K562 (cell line): ENCODE data around the gene TREH. TPM values are rescaled to one million over a fixed set of nuclear protein-coding genes. Genes with fewer than 3 reads are reported as not detected.

Experiments used
- ATAC-seq: fragments of 200-7000 bp; cut with Tn5 transposase; 3 replicates; pipeline ENCODE4 v1.9.1; 2020; ENCODE audit warnings: moderate library complexity
- BruUV-seq: library from RNA; stranded (reverse); fragments of 400-500 nt; replicated peaks from 2 replicates; lab custom pipeline; 2021; lab: Mats Ljungman, UMichigan
- CTCF ChIA-PET: fragments of 300-600 bp; formaldehyde crosslinking; extraction: SDS; loops from one replicate; lab custom pipeline; 2021; ENCODE audit warnings: low intra/inter-chr PET ratio; lab: Yijun Ruan, JAX
- POLR2A ChIA-PET: fragments of 300-600, 350-650 bp; sonication (Branson Sonifier 250); formaldehyde crosslinking; extraction: SDS; loops from one replicate; lab custom pipeline; 2021; ENCODE audit warnings: antibody characterized with exemption, inconsistent platforms; lab: Yijun Ruan, JAX
- DNase-seq, 4 experiments: peaks; one replicate each; pipeline versions ENCODE4 v3.0.0 to v3.0.0-alpha.2; 2011 to 2018; ENCODE audit warnings: low spot score in 3 of 4, mixed read lengths in 3 of 4; ENCODE audit errors: extremely low read depth in 1 of 4
- FAIRE-seq: peaks from 2 replicates; lab custom pipeline; 2011; peaks lifted over from hg19 to GRCh38; lab: Jason Lieb, UNC
- H2AFZ ChIP-seq: 2 replicates; pipeline ENCODE4 v1.6.0; 2011; ENCODE audit warnings: low read depth, low read length, control low read depth, inconsistent platforms
- H3K27ac ChIP-seq: fragments of 200-600 bp; 3 replicates; pipeline ENCODE4 v1.8.0; 2011; ENCODE audit warnings: low read depth, mild to moderate bottlenecking, control low read depth, inconsistent platforms, low read length, moderate library complexity, mixed read lengths; ENCODE audit errors: extremely low read depth
- H3K27me3 ChIP-seq, 2 experiments: fragments of 300-600 bp in 1 of 2; 2 replicates in 1 of 2; 3 replicates in 1 of 2; pipeline versions ENCODE4 v1.6.0 to v1.8.0; 2011; ENCODE audit warnings: inconsistent platforms in 2 of 2, low read length in 2 of 2, mild to moderate bottlenecking in 1 of 2, mixed read lengths in 1 of 2, moderate library complexity in 1 of 2; ENCODE audit not compliant: control insufficient read depth in 2 of 2, insufficient read depth in 2 of 2
- H3K36me3 ChIP-seq: fragments of 300-600 bp; 3 replicates; pipeline ENCODE4 v1.8.0; 2011; ENCODE audit warnings: mild to moderate bottlenecking, low read length, inconsistent platforms; ENCODE audit not compliant: control insufficient read depth, insufficient read depth
- H3K4me1 ChIP-seq, 2 experiments: fragments of 200-600 bp in 1 of 2; replicated peaks in 1 of 2; 2 replicates in 1 of 2; 3 replicates in 1 of 2; pipeline versions ENCODE4 v1.5.1 to v1.8.0; 2011; ENCODE audit warnings: inconsistent platforms in 2 of 2, low read length in 2 of 2, mild to moderate bottlenecking in 1 of 2, mixed read lengths in 1 of 2, moderate library complexity in 1 of 2; ENCODE audit not compliant: control insufficient read depth in 2 of 2, insufficient read depth in 2 of 2
- H3K4me2 ChIP-seq: 2 replicates; pipeline ENCODE4 v1.6.1; 2011; ENCODE audit warnings: low read length, control low read depth, inconsistent platforms, mixed read lengths; ENCODE audit not compliant: insufficient read depth
- H3K4me3 ChIP-seq: fragments of 200-600 bp; sonication (generic), shearing (Covaris generic); 2 replicates; pipeline ENCODE4 v1.5.1; 2016; ENCODE audit warnings: control low read depth, inconsistent platforms
- H3K79me2 ChIP-seq: fragments of 200-600 bp; 3 replicates; pipeline ENCODE4 v1.8.0; 2011; ENCODE audit warnings: low read length, inconsistent platforms; ENCODE audit not compliant: control insufficient read depth, insufficient read depth
- H3K9ac ChIP-seq, 2 experiments: 2 replicates each; pipeline versions ENCODE4 v1.6.0 to v1.6.1; 2011; ENCODE audit warnings: low read depth in 2 of 2, low read length in 2 of 2, control low read depth in 1 of 2, inconsistent platforms in 1 of 2, mild to moderate bottlenecking in 1 of 2, mixed read lengths in 1 of 2; ENCODE audit not compliant: insufficient read depth in 1 of 2
- H3K9me1 ChIP-seq: one replicate; pipeline ENCODE4 v1.6.0; 2011; ENCODE audit warnings: inconsistent platforms, mild to moderate bottlenecking, low read length, moderate library complexity; ENCODE audit not compliant: control insufficient read depth, insufficient read depth
- H3K9me3 ChIP-seq: replicated peaks from 2 replicates; pipeline ENCODE4 v1.5.1; 2011; ENCODE audit warnings: low read depth, low read length, inconsistent platforms; ENCODE audit not compliant: control insufficient read depth, insufficient read depth
- H4K20me1 ChIP-seq: replicated peaks from 2 replicates; pipeline ENCODE4 v1.6.1; 2011; ENCODE audit warnings: low read length, inconsistent platforms, mixed read lengths; ENCODE audit not compliant: control insufficient read depth, insufficient read depth
- CBX2 ChIP-seq: fragments of 200-600 bp; sonication (generic); IDR thresholded peaks from one replicate; pipeline ENCODE4 v1.6.1; 2012; ENCODE audit warnings: mild to moderate bottlenecking, low read length, inconsistent platforms; ENCODE audit not compliant: insufficient read depth, poor library complexity, severe bottlenecking
- JUN ChIP-seq, 2 experiments: sonication (generic) in 1 of 2; formaldehyde crosslinking in 1 of 2; IDR thresholded peaks; 2 replicates each; pipeline versions ENCODE4 v1.6.1 to v1.8.0; 2012 to 2022; ENCODE audit warnings: borderline replicate concordance in 2 of 2, mild to moderate bottlenecking in 2 of 2, improper control_type of control experiment in 1 of 2, low read depth in 1 of 2, low read length in 1 of 2, missing genetic modification reagents in 1 of 2
- KLF1 ChIP-seq: fragments of 450-650 bp; IDR thresholded peaks from 2 replicates; pipeline ENCODE4 v1.6.1; 2016; ENCODE audit warnings: missing genetic modification characterization, missing compliant biosample characterization
- NEUROD1 ChIP-seq: fragments of 150-350 bp; IDR thresholded peaks from 2 replicates; pipeline ENCODE4 v1.6.1; 2014; ENCODE audit warnings: borderline replicate concordance, low read length, low read depth; ENCODE audit not compliant: partially characterized antibody
- POLR2AphosphoS5 ChIP-seq: IDR thresholded peaks from 2 replicates; pipeline ENCODE4 v1.6.1; 2011; ENCODE audit warnings: mild to moderate bottlenecking, low read depth, low read length, moderate library complexity; ENCODE audit not compliant: control insufficient read depth, insufficient read depth
- PRMT5 ChIP-seq: sonication (generic); formaldehyde crosslinking; IDR thresholded peaks from 2 replicates; pipeline ENCODE4 v1.5.0; 2020; ENCODE audit warnings: missing genetic modification reagents
- WGBS: fragments of 100-300 bp; shearing (Covaris generic); methylation state at CpG from one replicate; pipeline ENCODE4 v1.1.6; 2016; ENCODE audit warnings: low coverage, mixed read lengths; ENCODE audit not compliant: insufficient coverage; ENCODE audit errors: missing lambda C conversion rate; 5-methylcytosine and 5-hydroxymethylcytosine counted together
- in situ Hi-C: fragments of 300-500 bp; cut with MboI; formaldehyde crosslinking; loops from 4 replicates; pipeline ENCODE4 v1.15.0; 2018; ENCODE audit warnings: inconsistent platforms, mixed read lengths
- intact Hi-C: fragments of 100-400 bp; cut with micrococcal nuclease; formaldehyde crosslinking; loops from 2 replicates; pipeline ENCODE4 v1.14.2; 2022
- polyA plus RNA-seq, 8 experiments: library from polyadenylated mRNA; depleted of rRNA in 4 of 8; stranded (reverse) in 5 of 8; unstranded in 3 of 8; fragments of >200 nt; fragmentation: Nextera tagmentation in 2 of 8; fragmentation: Illumina TruSeq in 1 of 8; extraction: Ambion mirVana in 2 of 8; extraction: Trizol in 1 of 8; gene quantifications; 2 replicates each; pipeline versions ENCODE4 v1.2.1 to v1.2.3, GENCODE V29; 2011 to 2014; ENCODE audit warnings: inconsistent platforms in 1 of 8, missing spikeins in 1 of 8
- total RNA-seq, 7 experiments: library from RNA; depleted of rRNA in 6 of 7; stranded (reverse); fragments of >200 nt in 6 of 7; fragmentation: Illumina TruSeq in 2 of 7; extraction: Trizol in 2 of 7; gene quantifications; 2 replicates each; pipeline versions ENCODE4 v1.2.1 to v1.2.3, GENCODE V29; 2011 to 2021; ENCODE audit warnings: low replicate concordance in 1 of 7
- TF ChIP-seq, protein P1 (sequence below): fragments of 450-650 bp; IDR thresholded peaks from 2 replicates; pipeline ENCODE4 v1.6.1; 2014; ENCODE audit warnings: low read depth, mild to moderate bottlenecking, moderate library complexity, borderline replicate concordance
- TF ChIP-seq, protein P2 (sequence below), 2 experiments: fragments of 450-650 bp in 1 of 2; sonication (generic) in 1 of 2; formaldehyde crosslinking in 1 of 2; IDR thresholded peaks; 2 replicates each; pipeline versions ENCODE4 v1.7.1 to v1.9.0; 2016 to 2022; ENCODE audit warnings: inconsistent platforms in 1 of 2, mild to moderate bottlenecking in 1 of 2, missing genetic modification reagents in 1 of 2

Gene TREH
- total and polyA plus RNA-seq, 9 of the 15 experiments (the other 6 are each of a cell fraction or from before 2014, with no cell fraction given) = 0.09 to 0.20 (median 0.11) TPM; not detected in 6

GRCh38 chr11:118715837-118716260 is 36.4 kb upstream of the TREH start:
- Histone ChIP-seq H3K79me2 (no peaks in the 10 kb centered on the region), H2AFZ (peak overlapping the region; percentile 34; the same call in 1 of the 2 replicates), H3K4me2 (peak overlapping the region; percentile 42), H3K9me3 (no peaks in the 10 kb centered on the region), H3K9ac (peak overlapping the region in 1 of 2 experiments; percentile 38; a peak in 3 of 4 replicates), H3K4me1 (peaks cover 24 to 26% of the 10 kb centered on the region in 2 experiments), H4K20me1 (no peaks in the 10 kb centered on the region), H3K4me3 (no peak overlapping the region), H3K36me3 (no peaks in the 10 kb centered on the region), H3K9me1 (no peaks in the 10 kb centered on the region), H3K27ac (peak overlapping the region; percentile 79), H3K27me3 (no peaks in the 10 kb centered on the region)
- peak; percentile 72 for ATAC-seq
- peak; percentile 76 to 92 (median 83) for DNase-seq
- BruUV-seq = no TSS peak
- peak; percentile 63 for FAIRE-seq
- ChIA-PET POLR2A (interaction anchor here (0.6 to 1.7 kb wide), 6 partner anchors 13 to 780 kb away, joined by 3 to 7 read pairs (median 4); no protein-coding TSS in a partner anchor), CTCF (interaction anchor here (0.6 kb wide), 2 partner anchors 102 to 185 kb away, joined by 3 read pairs; no protein-coding TSS in a partner anchor)
- 0% methylated on average over 4 of the region's 4 CpGs for WGBS
- in situ Hi-C loops = no loop called here
- intact Hi-C loops = no loop called here
- TF ChIP-seq POLR2AphosphoS5 (peak; percentile 75), KLF1 (tag) (no peak), NEUROD1 (peak; percentile 28), PRMT5 (CRISPR knock-in tag) (no peak), JUN (IDR thresholded peaks at IDR 0.05; ENCODE audit: borderline replicate concordance, low read depth, low read length) (no peak), JUN (CRISPR knock-in tag; IDR thresholded peaks at IDR 0.05; ENCODE audit: borderline replicate concordance) (no peak), CBX2 (no peak)
- TF ChIP-seq, protein P1, sequence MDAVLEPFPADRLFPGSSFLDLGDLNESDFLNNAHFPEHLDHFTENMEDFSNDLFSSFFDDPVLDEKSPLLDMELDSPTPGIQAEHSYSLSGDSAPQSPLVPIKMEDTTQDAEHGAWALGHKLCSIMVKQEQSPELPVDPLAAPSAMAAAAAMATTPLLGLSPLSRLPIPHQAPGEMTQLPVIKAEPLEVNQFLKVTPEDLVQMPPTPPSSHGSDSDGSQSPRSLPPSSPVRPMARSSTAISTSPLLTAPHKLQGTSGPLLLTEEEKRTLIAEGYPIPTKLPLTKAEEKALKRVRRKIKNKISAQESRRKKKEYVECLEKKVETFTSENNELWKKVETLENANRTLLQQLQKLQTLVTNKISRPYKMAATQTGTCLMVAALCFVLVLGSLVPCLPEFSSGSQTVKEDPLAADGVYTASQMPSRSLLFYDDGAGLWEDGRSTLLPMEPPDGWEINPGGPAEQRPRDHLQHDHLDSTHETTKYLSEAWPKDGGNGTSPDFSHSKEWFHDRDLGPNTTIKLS = no peak
- TF ChIP-seq, protein P2, sequence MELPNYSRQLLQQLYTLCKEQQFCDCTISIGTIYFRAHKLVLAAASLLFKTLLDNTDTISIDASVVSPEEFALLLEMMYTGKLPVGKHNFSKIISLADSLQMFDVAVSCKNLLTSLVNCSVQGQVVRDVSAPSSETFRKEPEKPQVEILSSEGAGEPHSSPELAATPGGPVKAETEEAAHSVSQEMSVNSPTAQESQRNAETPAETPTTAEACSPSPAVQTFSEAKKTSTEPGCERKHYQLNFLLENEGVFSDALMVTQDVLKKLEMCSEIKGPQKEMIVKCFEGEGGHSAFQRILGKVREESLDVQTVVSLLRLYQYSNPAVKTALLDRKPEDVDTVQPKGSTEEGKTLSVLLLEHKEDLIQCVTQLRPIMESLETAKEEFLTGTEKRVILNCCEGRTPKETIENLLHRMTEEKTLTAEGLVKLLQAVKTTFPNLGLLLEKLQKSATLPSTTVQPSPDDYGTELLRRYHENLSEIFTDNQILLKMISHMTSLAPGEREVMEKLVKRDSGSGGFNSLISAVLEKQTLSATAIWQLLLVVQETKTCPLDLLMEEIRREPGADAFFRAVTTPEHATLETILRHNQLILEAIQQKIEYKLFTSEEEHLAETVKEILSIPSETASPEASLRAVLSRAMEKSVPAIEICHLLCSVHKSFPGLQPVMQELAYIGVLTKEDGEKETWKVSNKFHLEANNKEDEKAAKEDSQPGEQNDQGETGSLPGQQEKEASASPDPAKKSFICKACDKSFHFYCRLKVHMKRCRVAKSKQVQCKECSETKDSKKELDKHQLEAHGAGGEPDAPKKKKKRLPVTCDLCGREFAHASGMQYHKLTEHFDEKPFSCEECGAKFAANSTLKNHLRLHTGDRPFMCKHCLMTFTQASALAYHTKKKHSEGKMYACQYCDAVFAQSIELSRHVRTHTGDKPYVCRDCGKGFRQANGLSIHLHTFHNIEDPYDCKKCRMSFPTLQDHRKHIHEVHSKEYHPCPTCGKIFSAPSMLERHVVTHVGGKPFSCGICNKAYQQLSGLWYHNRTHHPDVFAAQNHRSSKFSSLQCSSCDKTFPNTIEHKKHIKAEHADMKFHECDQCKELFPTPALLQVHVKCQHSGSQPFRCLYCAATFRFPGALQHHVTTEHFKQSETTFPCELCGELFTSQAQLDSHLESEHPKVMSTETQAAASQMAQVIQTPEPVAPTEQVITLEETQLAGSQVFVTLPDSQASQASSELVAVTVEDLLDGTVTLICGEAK (IDR thresholded peaks at IDR 0.05) = no peak
- TF ChIP-seq, protein P2 (CRISPR knock-in tag; IDR thresholded peaks at IDR 0.05) = no peak
